ENCODE data around the gene CCNL2.
"Not testable (repeated sequence)": the region's sequence is repeated elsewhere in the genome, so short reads cannot be mapped to it uniquely, and the experiment has no call there.

Gene CCNL2

DNA sequence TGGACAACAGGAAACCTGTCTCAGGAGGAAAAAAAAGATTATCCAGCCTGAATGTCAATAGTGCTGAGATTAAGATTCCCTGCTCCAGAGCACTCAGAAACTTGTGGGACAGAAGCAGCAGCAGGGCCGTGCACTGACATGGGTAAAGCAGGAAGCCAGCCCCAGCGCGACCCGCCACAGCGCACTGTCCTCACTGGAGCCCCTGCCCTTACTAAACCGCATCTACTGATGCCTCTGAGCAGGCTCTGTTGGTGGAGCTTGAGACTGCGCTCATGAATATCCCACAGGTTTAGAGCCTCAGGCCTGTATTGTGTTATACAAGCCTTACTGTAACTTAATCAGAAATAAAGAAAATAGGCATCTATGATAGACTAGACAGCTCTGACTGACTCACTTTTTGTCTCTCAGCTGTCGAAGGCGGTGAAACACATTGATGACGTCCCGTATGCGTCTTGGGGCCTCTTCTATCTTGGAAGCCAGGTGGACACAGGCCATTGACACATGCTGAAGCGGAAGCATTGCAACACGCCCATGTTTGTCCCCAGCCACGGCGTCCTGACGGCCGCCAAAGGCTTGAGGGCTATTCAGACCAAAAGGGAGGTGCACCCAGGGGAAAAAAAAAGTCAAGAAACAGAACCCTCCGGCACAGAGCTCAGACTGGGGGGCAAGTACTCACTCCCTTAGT lies 1.2 kb downstream of the CCNL2 start:
- no peak for DNase-seq

DNA sequence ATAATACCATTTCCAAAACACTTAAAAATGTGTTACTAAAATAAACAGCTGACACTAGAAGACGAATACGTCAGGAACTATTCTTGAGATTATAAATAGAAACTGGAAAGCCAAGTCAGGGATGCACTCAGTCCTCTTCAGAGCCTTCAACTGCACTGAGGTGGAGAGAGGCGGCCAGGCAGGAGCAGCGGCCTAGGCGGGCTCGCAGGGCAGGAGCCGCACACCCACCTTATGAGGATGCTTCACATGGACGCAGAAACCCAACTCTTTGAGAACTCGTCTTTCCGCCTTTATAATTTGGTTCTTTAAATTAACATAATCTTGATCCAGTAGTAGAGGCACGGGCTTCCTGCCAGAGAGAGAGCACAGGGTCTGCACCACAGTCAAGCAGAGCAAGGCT lies 4.0 kb downstream of the CCNL2 start:
- no peak for DNase-seq

DNA sequence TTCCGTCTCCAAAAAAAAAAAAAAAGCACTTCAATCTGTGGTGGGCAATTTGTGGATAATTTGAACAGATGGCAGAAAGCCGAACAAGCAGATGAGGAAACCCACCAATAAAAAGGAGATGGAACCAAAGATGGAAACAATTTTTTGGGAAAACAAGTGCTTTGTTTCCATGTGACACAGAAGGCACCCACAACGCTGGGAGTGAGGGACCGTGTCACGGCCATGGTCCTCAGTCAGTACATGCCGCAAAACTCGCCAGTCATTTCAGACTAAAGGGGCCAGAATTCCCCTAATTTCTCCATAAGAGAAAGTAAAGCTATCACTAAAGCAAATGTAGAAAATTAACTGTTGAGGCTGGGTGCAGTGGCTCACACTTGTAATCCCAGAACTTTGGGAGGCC lies 5.0 kb downstream of the CCNL2 start:
- no peak for DNase-seq

DNA sequence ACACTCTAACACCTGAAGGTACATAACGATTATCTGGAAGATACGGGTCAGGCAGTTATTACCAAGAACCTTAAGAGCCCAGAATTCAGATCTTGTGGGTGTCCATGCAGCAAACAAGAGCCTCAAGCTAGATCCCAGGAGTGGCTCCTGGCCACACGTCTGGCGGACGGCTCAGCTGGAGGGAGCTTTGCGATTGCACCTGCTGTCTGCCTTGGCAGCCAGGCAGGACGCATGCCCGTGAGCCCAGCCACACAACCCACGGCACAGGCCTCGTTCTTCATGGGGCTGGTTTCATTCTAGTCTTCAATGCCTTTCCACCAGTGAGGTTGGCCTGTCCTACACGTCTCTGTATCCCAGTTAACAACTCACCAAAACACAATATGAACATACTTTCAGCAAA lies 5.7 kb downstream of the CCNL2 start:
- no peak for DNase-seq

GRCh38 chr1:1393014-1393413 lies 6.1 kb downstream of the CCNL2 start:
- DNase-seq, result no peak

GRCh38 chr1:1391225-1391624 lies 7.9 kb downstream of the CCNL2 start:
- no peak for DNase-seq

DNA sequence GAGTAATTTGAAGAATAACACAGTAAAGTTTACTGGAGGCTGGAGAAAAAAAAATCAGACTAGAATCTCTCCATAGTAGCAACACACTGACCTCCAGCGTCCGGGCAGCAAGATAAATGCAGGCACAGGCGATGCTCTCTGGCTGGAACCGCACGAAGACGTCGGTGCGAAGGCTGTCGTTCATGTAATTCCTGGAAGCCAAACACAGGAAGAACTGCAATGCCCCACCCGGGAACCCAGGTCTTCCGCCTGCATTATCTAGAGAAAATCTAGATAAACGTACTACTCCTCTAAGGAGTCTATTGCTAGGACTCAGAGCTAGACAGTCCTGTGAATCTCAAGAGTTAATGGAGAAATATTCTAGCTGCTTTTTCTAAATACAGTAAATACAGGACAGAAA lies 8.5 kb downstream of the CCNL2 start:
- DNase-seq, result no peak

DNA sequence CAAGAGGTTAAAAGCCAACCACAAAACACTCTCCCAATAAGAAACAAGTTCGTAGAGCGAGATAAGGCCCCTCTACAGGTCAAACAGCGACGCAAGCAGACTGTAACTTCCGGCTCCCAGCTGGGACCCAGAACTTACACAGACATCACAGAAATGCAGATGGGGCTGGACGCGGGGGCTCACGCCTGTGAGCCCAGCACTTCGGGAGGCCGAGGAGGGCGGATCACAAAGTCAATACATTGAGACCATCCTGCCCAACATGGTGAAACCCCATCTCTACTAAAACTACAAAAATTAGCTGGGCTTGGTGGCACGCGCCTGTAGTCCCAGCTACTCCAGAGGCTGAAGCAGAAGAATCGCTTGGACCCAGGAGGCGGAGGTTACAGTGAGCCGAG lies 11.1 kb downstream of the CCNL2 start:
- no peak for DNase-seq

- DNase-seq, result no peak
Measured at GRCh38 chr1:1387098-1388077, 11.7 kb downstream of the CCNL2 start.

- no peak for DNase-seq
Measured at GRCh38 chr1:1385931-1386330, 13.2 kb downstream of the CCNL2 start.

DNA sequence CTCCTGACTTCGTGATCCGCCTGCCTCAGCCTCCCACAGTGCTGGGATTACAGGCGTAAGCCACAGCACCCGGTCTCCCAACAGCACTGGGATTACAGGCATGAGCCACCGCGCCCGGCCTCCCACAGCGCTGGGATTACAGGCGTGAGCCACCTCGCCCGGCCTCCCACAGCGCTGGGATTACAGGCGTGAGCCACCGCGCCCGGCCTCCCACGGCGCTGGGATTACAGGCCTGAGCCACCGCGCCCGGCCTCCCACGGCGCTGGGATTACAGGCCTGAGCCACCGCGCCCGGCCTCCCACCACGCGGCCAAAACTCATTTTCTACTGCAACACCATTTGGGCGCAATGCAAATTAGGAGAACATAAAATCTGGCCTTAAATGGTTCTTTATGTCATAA lies 13.8 kb downstream of the CCNL2 start:
- not testable (repeated sequence) for DNase-seq

GRCh38 chr1:1381294-1381693 lies 17.8 kb downstream of the CCNL2 start:
- DNase-seq, result no peak

- no peak for DNase-seq
Measured at GRCh38 chr1:1380860-1381259, 18.3 kb downstream of the CCNL2 start.

GRCh38 chr1:1377540-1378205 lies 21.5 kb downstream of the CCNL2 start:
- DNase-seq, result no peak

- DNase-seq, result no peak
Measured at GRCh38 chr1:1376551-1377226, 22.4 kb downstream of the CCNL2 start.

DNA sequence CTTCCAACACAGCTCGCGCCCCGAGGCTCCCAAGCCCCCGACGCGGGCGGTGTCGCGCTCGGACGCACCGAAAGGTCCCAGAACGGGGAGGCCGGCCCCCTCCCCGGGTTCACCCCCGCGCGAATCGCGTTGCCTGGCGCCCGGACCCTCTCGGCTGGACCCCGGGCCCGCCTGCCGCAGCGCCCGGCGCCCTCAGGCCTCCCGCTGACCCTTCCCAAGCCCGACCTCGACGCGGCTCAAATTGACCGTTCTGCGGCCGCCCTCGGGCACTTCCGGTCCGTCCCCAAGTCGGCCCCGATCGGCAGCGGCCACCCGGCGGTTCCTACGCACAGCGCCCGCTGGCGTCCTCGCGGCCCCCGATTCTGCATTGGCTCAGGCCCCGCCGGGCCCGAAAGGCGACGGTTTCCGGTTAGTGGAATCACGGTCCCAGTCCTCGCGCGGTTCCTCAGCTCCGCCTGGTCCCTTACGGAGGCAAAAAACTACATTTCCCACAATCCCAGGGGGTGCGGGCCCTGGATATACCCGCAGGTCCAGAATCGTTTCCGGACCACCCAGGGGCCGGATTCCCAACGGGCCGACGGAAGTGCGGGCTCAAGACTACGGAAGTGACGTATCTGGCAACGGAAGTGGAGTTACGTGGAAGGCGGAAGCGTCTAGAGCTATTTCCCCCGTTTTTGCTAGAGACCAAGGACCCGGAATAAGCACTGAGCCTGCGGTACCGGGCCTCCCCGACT lies 24.0 kb downstream of the CCNL2 start, which contains the start of gene AURKAIP1:
Gene AURKAIP1, minus strand, starts transcription at position 279 of the 734 bp plus-strand sequence. CDS start 451 bp downstream, outside the sequence.
- DNase-seq, result peak; percentile 99

GRCh38 chr1:1374589-1374928 lies 24.6 kb downstream of the CCNL2 start:
- no peak for DNase-seq

DNA sequence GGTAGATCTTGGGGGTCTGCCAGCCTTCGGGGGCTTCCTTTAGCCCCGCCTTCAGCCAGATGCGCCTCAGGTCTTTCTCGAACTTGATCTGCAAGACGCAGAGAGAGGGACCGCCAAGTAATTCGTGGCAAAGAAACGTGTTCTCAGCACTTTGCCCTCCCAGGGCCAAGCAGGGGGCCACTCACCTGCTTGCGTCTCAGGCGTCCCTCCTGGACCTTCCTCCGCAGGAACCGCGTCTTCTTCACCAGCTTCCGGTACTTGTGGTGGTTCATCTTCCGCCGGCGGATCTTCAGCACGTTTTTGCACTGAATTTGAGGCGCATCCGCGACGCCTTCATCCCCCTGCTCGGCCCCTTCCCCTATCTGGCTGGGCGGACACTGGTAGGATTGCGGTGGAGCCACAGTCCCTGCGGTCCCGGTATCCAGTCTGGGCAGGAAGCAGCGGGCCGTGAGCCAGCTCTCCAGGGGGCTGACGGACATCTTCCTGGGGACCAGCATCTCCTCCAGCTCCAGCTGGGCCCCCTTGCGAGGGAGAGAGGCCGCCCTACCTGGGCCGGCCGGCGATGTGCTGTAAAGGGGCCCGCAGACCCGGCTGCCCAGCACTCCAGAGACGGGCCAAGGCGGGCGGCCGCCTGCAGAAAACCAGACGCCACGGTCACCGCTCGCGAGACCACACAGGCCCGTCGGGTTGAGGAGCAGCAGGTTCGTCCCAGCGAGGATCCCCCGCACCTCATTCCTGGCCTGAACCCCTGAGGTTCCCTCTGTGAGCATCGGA lies 25.1 kb downstream of the CCNL2 start:
- DNase-seq, result no peak

- DNase-seq, result no peak
Measured at GRCh38 chr1:1373051-1373814, 25.9 kb downstream of the CCNL2 start.

Data from NCI-H2171 treated with DMSO at 0.1 percent for 48 hours (cell line).